Stimulated activated effector memory CD8-positive, alpha-beta T cell treated with anti-CD3 and anti-CD28 coated beads, Interleukin-12 subunit alpha, Interleukin-12 subunit beta, amount 100 ng/mL, for 72 hours (primary cell): ENCODE measurements around the gene CILP2.

Experiments used
- ATAC-seq: fragments of 150-1000 bp; cut with Tn5 transposase; 2 replicates; pipeline ENCODE4 v1.10.0; 2021
- DNase-seq, 2 donors: peaks; one replicate each; pipeline ENCODE4 v3.0.0; 2021 to 2022; ENCODE audit warnings: low spot score in 2 of 2
- H3K27ac Mint-ChIP-seq: one replicate; pipeline ENCODE4 v1.8.0; 2022; ENCODE audit warnings: mild to moderate bottlenecking, mixed read lengths
- H3K36me3 Mint-ChIP-seq: one replicate; pipeline ENCODE4 v1.8.0; 2022; ENCODE audit warnings: mild to moderate bottlenecking, mixed read lengths
- H3K4me1 Mint-ChIP-seq: one replicate; pipeline ENCODE4 v1.8.0; 2022; ENCODE audit warnings: mixed read lengths
- H3K4me3 Mint-ChIP-seq: one replicate; pipeline ENCODE4 v1.8.0; 2022; ENCODE audit warnings: mild to moderate bottlenecking, mixed read lengths
- H3K9me3 Mint-ChIP-seq: one replicate; pipeline ENCODE4 v1.8.0; 2022; ENCODE audit warnings: mixed read lengths

CILP2 gene

GRCh38 chr19:19580418-19580817, 42.4 kb downstream of the CILP2 start:
- Mint-ChIP-seq H3K9me3 (no peaks in the 10 kb centered on the region), H3K4me1 (peaks cover 22% of the 10 kb centered on the region), H3K4me3 (no peak overlapping the region), H3K36me3 (peaks cover 66% of the 10 kb centered on the region), H3K27ac (no peak overlapping the region)
- DNase-seq (no peak), ATAC-seq (no peak)

DNA sequence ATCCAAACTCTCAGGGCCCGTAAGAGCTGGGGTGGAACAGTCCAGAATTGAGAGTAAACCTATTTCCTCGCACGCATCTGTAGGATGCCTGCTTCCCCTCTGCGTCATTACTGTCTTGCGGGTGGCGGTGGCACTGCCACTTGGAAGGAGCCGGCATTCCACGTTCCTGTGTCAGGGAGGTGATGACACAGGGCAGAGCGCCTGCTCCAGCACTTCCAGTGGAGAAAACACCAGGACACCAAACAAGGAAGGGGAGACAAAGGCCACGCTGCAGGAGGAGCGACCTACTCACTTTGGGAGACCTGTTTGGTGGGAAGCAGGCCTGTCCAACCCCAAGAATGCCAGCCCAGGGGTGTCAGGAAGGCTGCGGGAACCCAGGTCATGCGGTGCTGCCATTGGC, 43.3 kb downstream of the CILP2 start:
- no peak overlapping the region for H3K4me3 Mint-ChIP-seq
- ATAC-seq = no peak
- peaks cover 71% of the 10 kb centered on the region for H3K36me3 Mint-ChIP-seq
- H3K4me1 Mint-ChIP-seq = peaks cover 22% of the 10 kb centered on the region
- DNase-seq = no peak
- H3K27ac Mint-ChIP-seq = peak overlapping the region; percentile 78
- no peaks in the 10 kb centered on the region for H3K9me3 Mint-ChIP-seq

- Mint-ChIP-seq H3K27ac (peak overlapping the region; percentile 78), H3K36me3 (peaks cover 78% of the 10 kb centered on the region), H3K4me3 (no peak overlapping the region), H3K9me3 (no peaks in the 10 kb centered on the region), H3K4me1 (peaks cover 22% of the 10 kb centered on the region)
- DNase-seq (no peak), ATAC-seq (no peak)
Measured at GRCh38 chr19:19582471-19582870, 44.4 kb downstream of the CILP2 start.

DNA sequence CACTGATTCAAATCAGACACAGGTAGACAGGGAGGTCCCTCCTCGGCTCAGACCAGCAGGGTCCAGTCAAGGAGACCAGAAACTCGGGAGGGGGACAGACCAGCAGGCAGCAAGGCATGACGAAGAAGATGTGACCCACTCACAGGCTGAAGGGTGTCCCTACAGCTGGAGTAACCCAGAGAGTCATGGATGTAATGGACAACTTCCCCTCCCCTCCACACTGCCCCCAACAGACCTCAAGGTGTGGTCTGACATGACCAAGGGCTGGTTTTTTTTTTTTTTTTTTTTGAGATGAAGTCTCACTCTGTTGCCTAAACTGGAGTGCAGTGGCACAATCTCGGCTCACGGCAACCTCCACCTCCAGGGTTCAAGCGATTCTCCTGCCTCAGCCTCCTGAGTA, 46.3 kb downstream of the CILP2 start:
- peaks cover 73% of the 10 kb centered on the region for H3K36me3 Mint-ChIP-seq

GRCh38 chr19:19587771-19588170, 49.7 kb downstream of the CILP2 start:
- no peak overlapping the region for H3K4me3 Mint-ChIP-seq
- peak overlapping the region; percentile 87 for H3K27ac Mint-ChIP-seq
- H3K36me3 Mint-ChIP-seq = peaks cover 88% of the 10 kb centered on the region
- DNase-seq (no peak), ATAC-seq (no peak)
- H3K4me1 Mint-ChIP-seq = peaks cover 47% of the 10 kb centered on the region
- no peaks in the 10 kb centered on the region for H3K9me3 Mint-ChIP-seq

More for the DNA sequence above, 46.3 kb downstream of the CILP2 start:
- H3K4me3 Mint-ChIP-seq = no peak overlapping the region
- no peaks in the 10 kb centered on the region for H3K9me3 Mint-ChIP-seq
- no peak overlapping the region for H3K27ac Mint-ChIP-seq
- peaks cover 35% of the 10 kb centered on the region for H3K4me1 Mint-ChIP-seq
- ATAC-seq (no peak), DNase-seq (no peak)

- peaks cover 88% of the 10 kb centered on the region for H3K36me3 Mint-ChIP-seq
- DNase-seq = no peak
- no peak for ATAC-seq
- peak overlapping the region; percentile 87 for H3K27ac Mint-ChIP-seq
- peaks cover 55% of the 10 kb centered on the region for H3K4me1 Mint-ChIP-seq
- peak overlapping the region; percentile 48 for H3K4me3 Mint-ChIP-seq
- no peaks in the 10 kb centered on the region for H3K9me3 Mint-ChIP-seq
Measured at GRCh38 chr19:19588546-19588945, 50.5 kb downstream of the CILP2 start.

DNA sequence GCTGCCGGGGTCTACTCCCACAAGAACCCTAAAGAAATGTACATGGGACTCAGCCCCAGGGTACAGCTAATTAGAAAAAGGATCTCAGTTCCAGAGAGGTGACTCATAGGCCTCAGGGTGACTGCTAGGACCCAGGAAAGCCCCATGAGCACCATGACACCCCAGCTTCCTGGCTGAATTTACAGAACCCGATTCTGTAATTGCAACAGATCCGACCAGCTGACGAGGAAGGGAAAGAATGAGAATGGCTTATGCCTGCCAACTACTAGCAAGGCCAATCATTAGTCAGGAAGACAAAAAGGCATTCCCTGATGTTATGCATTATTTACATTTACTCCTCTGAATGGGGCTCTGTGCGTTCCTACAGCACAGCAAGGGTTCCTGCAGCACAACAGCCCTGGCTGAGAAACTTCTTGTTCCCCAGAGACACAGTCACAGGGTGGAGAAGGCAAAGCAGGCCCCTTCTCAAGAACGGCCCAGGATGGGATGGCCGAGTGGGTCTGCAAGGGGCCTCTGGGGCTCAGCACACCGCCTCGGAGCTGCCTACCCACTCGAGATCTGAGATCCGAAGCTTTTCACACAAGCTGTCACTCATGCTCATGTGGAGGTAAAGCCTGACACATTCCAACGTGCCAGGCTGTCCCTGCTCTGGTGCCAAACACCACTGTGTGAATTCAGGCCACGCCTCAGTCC, 53.2 kb downstream of the CILP2 start:
- Mint-ChIP-seq H3K27ac (peak overlapping the region; percentile 87), H3K4me1 (peaks cover 74% of the 10 kb centered on the region), H3K9me3 (no peaks in the 10 kb centered on the region), H3K4me3 (peak overlapping the region; percentile 48), H3K36me3 (peaks cover 82% of the 10 kb centered on the region)
- ATAC-seq (peak; percentile 95), DNase-seq (peak; percentile 46 to 81)

DNA sequence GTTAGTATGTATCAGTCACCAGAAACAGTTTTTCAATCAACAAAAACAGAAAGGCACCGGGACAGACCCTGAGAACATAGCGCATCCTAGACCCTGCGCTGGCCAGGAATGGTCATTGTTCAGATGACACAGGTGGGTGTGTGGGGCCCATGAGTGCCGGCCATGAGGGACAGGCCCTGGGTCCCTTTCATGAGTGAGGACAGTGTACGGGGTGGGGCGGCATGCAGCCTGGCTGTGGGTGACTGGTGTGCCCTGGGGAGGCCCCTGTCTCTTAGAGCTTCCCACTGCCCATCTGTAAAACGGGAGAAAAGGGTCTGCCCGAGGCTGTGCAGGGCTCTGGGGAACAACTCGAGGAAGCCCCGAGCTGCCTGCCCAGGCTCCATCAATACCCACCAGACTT, 54.6 kb downstream of the CILP2 start:
- no peak for DNase-seq
- Mint-ChIP-seq H3K4me3 (no peak overlapping the region), H3K27ac (peak overlapping the region; percentile 87), H3K36me3 (peaks cover 82% of the 10 kb centered on the region), H3K9me3 (no peaks in the 10 kb centered on the region), H3K4me1 (peaks cover 84% of the 10 kb centered on the region)
- ATAC-seq = no peak

DNA sequence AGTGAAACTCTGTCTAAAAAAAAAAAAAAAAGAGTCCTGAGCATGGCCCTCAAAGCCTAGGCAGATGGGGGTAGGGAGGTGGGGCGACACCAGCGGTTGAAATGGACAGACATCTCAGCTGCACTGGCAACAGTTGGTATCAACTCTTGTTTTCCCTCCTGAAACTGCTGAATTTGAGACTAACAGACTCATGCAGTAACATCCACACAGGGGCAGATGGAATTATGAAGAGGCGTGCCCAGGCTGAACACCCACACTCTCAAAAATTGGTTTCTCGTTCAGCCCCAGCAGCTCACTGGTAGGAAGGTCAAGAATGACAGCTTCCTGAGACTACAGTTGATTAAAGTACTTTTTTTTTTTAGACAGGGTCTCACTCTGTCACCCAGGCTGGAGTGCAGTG, 56.3 kb downstream of the CILP2 start:
- ATAC-seq (no peak), DNase-seq (no peak)
- no peaks in the 10 kb centered on the region for H3K9me3 Mint-ChIP-seq
- peaks cover 87% of the 10 kb centered on the region for H3K36me3 Mint-ChIP-seq
- H3K27ac Mint-ChIP-seq = peak overlapping the region; percentile 100
- H3K4me3 Mint-ChIP-seq = peak overlapping the region; percentile 21
- H3K4me1 Mint-ChIP-seq = peaks cover 81% of the 10 kb centered on the region

- Mint-ChIP-seq H3K36me3 (peaks cover 85% of the 10 kb centered on the region), H3K27ac (peak overlapping the region; percentile 100), H3K9me3 (no peaks in the 10 kb centered on the region), H3K4me3 (peak overlapping the region; percentile 24), H3K4me1 (peaks cover 73% of the 10 kb centered on the region)
- ATAC-seq (no peak), DNase-seq (no peak)
Measured at GRCh38 chr19:19595171-19595701, 57.2 kb downstream of the CILP2 start.
